Stomach smooth muscle (tissue), 2 donors: ENCODE results near the gene IGFBP6.
A peak's percentile ranks its signal among the peaks of the same experiment; 100 is the strongest.

Source experiments
- H3K27ac ChIP-seq: one replicate; pipeline ENCODE4 v1.7.0; 2013; ENCODE audit warnings: mild to moderate bottlenecking, low read length, inconsistent platforms
- H3K27me3 ChIP-seq, 2 donors: one replicate each; pipeline ENCODE4 v1.7.0; 2013; ENCODE audit warnings: low read length in 2 of 2; ENCODE audit not compliant: insufficient read depth in 2 of 2, control insufficient read depth in 1 of 2
- H3K36me3 ChIP-seq, 2 donors: one replicate each; pipeline ENCODE4 v1.7.0; 2013; ENCODE audit warnings: low read length in 2 of 2; ENCODE audit not compliant: control insufficient read depth in 2 of 2, insufficient read depth in 2 of 2
- H3K4me1 ChIP-seq: one replicate; pipeline ENCODE4 v1.7.0; 2013; ENCODE audit warnings: low read length; ENCODE audit not compliant: control insufficient read depth, insufficient read depth
- H3K4me3 ChIP-seq, 2 donors: one replicate each; pipeline ENCODE4 v1.7.0; 2013; ENCODE audit warnings: low read length in 2 of 2
- H3K9ac ChIP-seq, 2 donors: one replicate each; pipeline ENCODE4 v1.7.0; 2013; ENCODE audit warnings: low read length in 2 of 2, mild to moderate bottlenecking in 1 of 2
- H3K9me3 ChIP-seq, 2 donors: one replicate each; pipeline ENCODE4 v1.7.0; 2013; ENCODE audit warnings: low read length in 2 of 2; ENCODE audit not compliant: control insufficient read depth in 2 of 2
- donor health status: healthy.
- donor health status: Pancreatic carcinoma.

Gene IGFBP6, protein sequence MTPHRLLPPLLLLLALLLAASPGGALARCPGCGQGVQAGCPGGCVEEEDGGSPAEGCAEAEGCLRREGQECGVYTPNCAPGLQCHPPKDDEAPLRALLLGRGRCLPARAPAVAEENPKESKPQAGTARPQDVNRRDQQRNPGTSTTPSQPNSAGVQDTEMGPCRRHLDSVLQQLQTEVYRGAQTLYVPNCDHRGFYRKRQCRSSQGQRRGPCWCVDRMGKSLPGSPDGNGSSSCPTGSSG

DNA sequence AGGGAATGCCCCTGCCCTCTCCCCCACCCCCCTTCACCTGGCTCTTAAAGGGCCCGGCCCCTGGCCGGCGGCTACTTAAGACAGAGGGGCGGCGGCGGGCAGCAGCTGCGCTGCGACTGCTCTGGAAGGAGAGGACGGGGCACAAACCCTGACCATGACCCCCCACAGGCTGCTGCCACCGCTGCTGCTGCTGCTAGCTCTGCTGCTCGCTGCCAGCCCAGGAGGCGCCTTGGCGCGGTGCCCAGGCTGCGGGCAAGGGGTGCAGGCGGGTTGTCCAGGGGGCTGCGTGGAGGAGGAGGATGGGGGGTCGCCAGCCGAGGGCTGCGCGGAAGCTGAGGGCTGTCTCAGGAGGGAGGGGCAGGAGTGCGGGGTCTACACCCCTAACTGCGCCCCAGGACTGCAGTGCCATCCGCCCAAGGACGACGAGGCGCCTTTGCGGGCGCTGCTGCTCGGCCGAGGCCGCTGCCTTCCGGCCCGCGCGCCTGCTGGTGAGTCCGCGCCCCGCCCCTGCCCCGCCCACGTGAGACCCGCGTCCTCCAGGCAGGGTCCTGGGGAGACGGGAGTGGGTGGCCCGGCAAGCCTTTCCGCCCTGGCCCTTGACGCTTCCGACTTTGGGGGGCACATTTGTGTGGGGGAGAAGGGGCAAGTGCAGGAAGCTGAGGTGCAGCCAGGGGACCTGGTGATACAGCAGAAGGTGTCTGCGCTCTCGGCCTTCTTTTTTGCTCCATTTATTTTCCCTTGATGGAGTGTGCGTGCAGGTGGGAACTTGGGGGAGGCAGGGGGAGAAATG, at the start of gene IGFBP6:
TSS of gene IGFBP6 (plus strand) at position 104 of the 790 bp plus-strand sequence. CDS start at position 155, 51 bp downstream.
- H3K27me3 ChIP-seq = no peaks in the 10 kb centered on the region
- peak within 1 kb of the TSS; percentile 80 for H3K27ac ChIP-seq
- peaks cover 0 to 5% of the 10 kb centered on the region in 2 donors for H3K36me3 ChIP-seq
- H3K4me1 ChIP-seq = peaks cover 36% of the 10 kb centered on the region
- no peaks in the 10 kb centered on the region for H3K9me3 ChIP-seq
- H3K4me3 ChIP-seq = peak within 1 kb of the TSS; percentile 67 to 85
- H3K9ac ChIP-seq = peak within 1 kb of the TSS; percentile 66 to 70

DNA sequence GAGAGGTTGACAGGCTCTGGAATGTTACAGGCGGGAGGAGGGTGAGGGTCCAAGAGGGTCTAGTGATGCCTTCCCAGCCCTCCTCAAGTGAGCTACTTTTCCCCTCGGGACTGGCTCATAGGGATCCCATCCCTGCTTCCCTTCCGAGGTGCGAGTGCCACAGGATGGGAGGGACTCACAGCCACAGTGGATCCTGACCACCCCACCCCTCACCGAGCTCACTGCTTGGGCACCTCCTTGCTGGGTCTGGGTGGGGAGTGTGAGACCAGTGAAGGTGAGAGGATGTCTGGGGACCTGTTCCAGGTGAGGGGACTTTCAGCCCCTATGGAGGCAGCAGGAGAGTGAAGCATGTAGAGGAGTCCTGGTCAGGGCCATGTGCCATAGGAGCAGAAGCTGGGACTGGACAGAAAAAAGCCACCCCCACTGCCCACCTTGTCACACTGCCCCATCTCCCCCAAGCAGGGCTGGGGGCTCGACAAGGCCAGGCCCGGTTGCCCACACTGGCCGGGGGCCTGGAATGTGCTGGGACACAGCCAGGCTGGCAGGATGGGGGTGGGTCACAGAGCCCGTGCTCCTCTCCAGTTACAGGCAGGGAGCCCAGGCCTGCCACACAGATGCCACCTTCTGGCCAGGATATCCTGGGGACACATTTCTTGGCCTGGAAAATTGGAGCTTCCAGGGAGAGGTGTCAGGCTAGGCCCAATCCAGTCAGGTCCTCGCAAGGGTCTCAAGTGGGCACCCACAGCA, 49.3 kb upstream of the IGFBP6 start:
- no peaks in the 10 kb centered on the region for H3K9me3 ChIP-seq
- H3K27ac ChIP-seq = peak overlapping the region; percentile 98
- H3K4me3 ChIP-seq = peak overlapping the region; percentile 50 to 73
- H3K4me1 ChIP-seq = peaks cover 86% of the 10 kb centered on the region
- peaks cover 0 to 2% of the 10 kb centered on the region in 2 donors for H3K36me3 ChIP-seq
- peak overlapping the region; percentile 55 to 84 for H3K9ac ChIP-seq
- H3K27me3 ChIP-seq = no peaks in the 10 kb centered on the region

DNA sequence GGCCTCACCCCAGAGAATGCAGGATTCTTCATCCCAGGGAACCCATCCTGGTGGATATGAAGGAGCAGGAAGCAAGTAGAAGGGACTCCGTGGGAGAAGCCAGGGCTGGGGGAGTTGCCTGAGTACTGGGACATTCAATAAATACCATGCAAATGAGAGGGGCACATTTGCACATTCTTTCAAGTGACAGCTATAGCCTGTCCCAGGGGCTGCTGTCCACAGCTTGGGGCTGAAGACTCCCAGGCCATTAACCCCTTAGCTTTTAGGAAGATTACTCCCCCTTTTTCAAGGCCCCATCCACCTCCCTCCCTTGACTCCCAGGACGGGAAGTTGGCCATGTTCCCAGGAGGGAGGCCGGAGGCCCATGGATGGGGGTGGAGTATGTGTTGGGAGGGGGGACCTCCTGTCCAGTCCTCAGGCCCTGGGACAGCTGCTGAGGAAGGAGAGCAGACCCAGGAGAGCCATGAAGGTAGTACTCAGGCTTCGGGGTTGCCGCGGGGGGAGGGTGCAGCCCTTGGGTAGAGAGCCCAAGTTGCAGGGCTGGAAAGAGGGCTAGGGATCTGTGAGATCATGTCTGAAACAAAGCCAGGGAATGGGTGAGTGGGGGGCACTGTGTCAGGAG, 48.6 kb upstream of the IGFBP6 start:
- Histone ChIP-seq H3K9me3 (no peaks in the 10 kb centered on the region), H3K27me3 (no peaks in the 10 kb centered on the region), H3K27ac (peak overlapping the region; percentile 98), H3K36me3 (peaks cover 0 to 2% of the 10 kb centered on the region in 2 donors), H3K9ac (peak overlapping the region; percentile 55 to 76), H3K4me3 (peak overlapping the region; percentile 50 to 73), H3K4me1 (peaks cover 89% of the 10 kb centered on the region)

DNA sequence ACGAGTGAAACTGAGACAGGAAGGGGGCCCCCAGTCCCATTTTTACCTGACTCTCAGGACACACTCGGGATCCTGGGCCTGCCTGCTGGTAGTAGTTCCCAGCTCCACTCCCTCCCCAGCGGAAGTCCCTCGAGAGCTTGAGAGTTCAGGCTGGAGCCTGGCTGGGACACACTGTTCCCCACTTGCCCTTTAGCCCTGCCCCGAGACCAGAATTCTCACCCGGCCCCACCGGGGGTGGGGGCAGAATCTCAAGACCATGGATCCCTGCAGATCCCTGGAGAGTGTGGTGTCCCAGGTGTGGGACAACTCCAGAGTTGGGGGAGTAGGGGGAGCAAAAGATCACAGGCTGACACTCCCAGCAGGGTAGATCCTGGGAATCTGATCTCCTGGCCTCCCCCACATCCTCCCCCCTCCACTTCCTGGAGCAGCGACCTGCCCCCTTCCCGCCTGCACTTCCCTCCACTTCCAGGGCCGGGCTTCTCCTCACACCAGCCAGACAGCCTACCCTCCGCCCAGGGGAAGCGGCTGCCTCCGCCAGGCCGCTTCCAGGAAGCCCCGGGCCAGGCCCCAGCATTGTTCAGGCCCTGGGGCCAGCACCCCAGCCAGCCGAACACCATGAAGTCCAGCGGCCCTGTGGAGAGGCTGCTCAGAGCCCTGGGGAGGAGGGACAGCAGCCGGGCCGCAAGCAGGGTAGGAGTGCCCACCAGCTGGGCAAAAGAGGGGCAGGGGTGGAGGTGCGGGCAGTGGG, 47.7 kb upstream of the IGFBP6 start, which contains the start of gene TNS2:
TSS of gene TNS2 (plus strand) at position 495 of the 748 bp plus-strand sequence. CDS start at position 616, 121 bp downstream.
- Histone ChIP-seq H3K27me3 (no peaks in the 10 kb centered on the region), H3K27ac (peak within 1 kb of the TSS; percentile 98), H3K9ac (peak within 1 kb of the TSS; percentile 55 to 76), H3K4me1 (peaks cover 85% of the 10 kb centered on the region), H3K9me3 (no peaks in the 10 kb centered on the region), H3K4me3 (peak within 1 kb of the TSS; percentile 50 to 73), H3K36me3 (peaks cover 0 to 2% of the 10 kb centered on the region in 2 donors)

DNA sequence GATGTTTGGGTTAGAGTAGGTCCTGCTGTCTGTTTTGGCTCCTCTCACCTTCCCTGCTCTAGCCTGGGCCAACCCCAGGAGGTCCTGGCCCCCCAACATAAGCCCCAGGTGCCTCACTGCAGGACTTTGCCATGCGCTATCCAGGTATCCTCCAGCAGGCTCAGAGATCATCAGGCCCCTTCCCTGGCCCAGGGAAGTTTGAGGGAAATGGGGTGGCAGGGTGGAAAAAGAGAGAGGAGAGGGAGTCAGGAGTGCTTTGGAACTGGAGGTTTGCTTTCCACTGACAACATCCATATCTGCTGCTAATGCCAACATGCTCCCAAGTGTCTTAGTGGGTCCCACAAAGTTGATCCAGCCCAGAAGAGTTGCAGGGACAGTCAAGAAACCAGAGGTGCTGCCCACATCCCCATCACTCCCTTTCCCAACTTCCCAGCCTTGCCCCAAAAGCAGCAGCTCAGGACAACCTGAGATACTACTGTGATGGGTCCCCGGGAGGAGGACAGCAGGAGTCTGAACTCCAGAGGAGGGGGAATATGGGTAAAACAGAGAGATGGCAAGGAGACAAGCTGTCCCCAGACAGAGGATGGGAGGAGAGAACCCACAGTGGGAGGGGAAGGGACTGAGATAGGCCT, 46.9 kb upstream of the IGFBP6 start:
- H3K36me3 ChIP-seq = peaks cover 0 to 3% of the 10 kb centered on the region in 2 donors
- peaks cover 85% of the 10 kb centered on the region for H3K4me1 ChIP-seq
- H3K27ac ChIP-seq = peak overlapping the region; percentile 98
- no peaks in the 10 kb centered on the region for H3K27me3 ChIP-seq
- H3K9me3 ChIP-seq = no peaks in the 10 kb centered on the region
- H3K9ac ChIP-seq = peak overlapping the region; percentile 55 to 76
- H3K4me3 ChIP-seq = peak overlapping the region; percentile 50 to 73

DNA sequence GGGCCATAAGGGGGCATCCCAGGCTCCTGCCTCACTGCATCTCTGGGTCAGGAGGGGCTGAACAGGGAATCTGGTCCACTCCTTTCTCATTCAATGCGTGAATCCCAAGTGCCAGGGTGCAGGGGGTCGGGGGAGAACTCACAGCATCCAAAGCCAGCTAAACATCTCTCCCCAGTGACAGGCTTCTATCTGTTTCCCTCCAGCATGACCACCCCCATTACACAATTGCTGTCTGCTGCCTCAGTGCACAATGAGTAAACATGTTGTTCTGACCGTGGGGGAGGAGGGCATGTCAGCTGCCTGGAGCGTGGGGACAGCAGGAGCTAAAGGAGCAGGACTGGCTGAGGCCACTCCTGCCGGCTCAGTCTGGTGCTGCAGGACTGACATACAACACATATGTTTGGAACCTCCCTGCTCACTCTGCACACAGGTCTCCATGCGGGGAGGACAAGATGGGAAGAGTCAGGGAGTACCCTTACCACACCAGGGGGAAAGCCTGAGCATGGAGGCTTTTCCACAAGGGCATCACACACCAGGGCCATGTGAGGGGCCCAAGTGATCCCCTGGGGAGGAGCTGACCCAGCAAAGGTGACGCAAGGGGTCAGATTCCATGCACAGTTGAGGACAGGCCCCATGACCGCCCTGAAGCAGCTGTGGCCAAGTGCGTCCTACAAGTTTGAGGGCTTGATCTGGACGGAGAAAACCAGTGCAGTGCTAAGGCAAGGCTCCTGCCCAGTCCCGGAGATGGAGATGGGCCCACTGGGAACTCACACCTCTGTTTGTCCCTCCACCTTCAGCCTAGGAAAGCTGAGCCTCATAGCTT, 46.2 kb upstream of the IGFBP6 start:
- H3K4me1 ChIP-seq = peaks cover 78% of the 10 kb centered on the region
- H3K9ac ChIP-seq = peak overlapping the region; percentile 55 to 76
- H3K9me3 ChIP-seq = no peaks in the 10 kb centered on the region
- no peaks in the 10 kb centered on the region for H3K27me3 ChIP-seq
- H3K36me3 ChIP-seq = peaks cover 0 to 3% of the 10 kb centered on the region in 2 donors
- H3K27ac ChIP-seq = peak overlapping the region; percentile 98
- peak overlapping the region; percentile 50 to 73 for H3K4me3 ChIP-seq

DNA sequence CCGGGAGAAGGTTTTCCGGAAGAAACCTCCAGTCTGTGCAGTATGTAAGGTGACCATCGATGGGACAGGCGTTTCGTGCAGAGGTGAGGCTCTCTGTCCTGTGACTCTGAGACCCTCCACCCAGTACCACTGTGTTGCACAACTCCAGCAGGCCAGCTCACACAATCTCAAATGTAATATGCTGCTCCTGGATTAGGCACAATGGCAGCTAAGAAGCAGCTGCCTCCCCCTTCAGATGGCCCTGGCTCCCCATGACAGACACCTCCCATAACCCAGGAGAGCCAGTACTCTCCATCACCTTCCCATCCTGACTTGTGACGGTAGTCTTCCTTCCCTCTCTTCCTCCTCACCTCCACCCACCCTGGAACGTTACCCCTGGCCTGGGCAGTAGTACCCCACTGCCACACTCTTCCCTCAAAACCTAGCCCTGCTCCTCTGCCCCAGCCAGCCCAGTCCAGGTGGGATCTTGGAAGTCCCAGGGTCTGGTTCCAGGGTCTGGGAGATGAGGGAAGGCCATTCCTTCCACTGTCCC, 45.5 kb upstream of the IGFBP6 start:
- Histone ChIP-seq H3K27me3 (no peaks in the 10 kb centered on the region), H3K9ac (peak overlapping the region; percentile 26 to 76), H3K4me3 (peak overlapping the region; percentile 50 to 73), H3K9me3 (no peaks in the 10 kb centered on the region), H3K4me1 (peaks cover 75% of the 10 kb centered on the region), H3K27ac (peak overlapping the region; percentile 98), H3K36me3 (peaks cover 6% of the 10 kb centered on the region in 2 donors)

DNA sequence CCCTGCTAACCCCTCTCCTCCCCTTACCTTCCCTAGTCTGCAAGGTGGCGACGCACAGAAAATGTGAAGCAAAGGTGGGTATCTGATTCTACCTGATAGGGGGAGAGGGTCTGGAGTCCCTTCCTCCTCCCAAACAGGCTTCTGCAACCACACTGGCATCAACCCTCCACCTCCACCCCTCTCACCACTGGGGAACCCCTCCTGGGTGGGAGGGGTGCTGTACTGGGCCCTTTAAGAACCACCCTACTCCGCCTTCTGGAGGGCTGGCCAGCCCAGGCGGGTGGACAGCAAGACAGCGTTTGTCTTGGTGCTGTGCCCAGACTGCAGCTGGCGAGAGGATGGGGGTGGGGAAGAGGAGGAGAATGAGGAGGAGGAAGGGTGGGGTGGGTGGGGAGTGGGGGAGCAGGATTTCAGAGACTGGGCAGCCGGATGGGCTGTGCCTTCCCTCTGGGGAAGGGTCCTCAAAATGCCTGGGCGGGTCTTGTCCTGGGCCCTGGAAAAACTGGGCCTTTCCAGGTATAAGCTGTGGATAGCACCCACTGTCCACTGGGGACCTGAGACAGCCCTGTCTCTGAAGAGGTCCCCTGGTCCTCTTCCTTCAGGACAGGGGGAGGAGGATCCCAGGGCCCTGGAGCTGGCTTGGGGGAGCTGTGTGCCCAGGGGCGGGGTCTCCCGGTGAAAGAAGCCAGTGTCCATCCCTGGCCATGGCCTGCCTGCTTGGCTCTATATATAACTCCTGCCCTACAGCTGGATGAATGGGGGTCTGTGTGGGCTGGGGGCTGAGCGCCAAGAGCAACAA, 44.8 kb upstream of the IGFBP6 start:
- H3K27me3 ChIP-seq = no peaks in the 10 kb centered on the region
- no peaks in the 10 kb centered on the region for H3K9me3 ChIP-seq
- H3K4me3 ChIP-seq = peak overlapping the region; percentile 50 to 73
- peak overlapping the region; percentile 70 to 76 for H3K9ac ChIP-seq
- peaks cover 75% of the 10 kb centered on the region for H3K4me1 ChIP-seq
- H3K36me3 ChIP-seq = peaks cover 6 to 13% of the 10 kb centered on the region in 2 donors
- H3K27ac ChIP-seq = peak overlapping the region; percentile 98
